D721Med (cell line): ENCODE measurements around the gene GLI3.

Experiments used
- DNase-seq: peaks from one replicate; pipeline ENCODE4 v3.0.0; 2011; ENCODE audit warnings: low spot score; ENCODE audit not compliant: insufficient read length
- FAIRE-seq: peaks from 2 replicates; lab custom pipeline; 2011; peaks lifted over from hg19 to GRCh38; lab: Jason Lieb, UNC
- TF ChIP-seq, protein P1 (sequence below): IDR thresholded peaks from 2 replicates; pipeline ENCODE4 v1.5.1; 2012; ENCODE audit warnings: mild to moderate bottlenecking, control low read depth; ENCODE audit not compliant: insufficient read depth; ENCODE audit errors: missing control alignments

The GLI3 gene

DNA sequence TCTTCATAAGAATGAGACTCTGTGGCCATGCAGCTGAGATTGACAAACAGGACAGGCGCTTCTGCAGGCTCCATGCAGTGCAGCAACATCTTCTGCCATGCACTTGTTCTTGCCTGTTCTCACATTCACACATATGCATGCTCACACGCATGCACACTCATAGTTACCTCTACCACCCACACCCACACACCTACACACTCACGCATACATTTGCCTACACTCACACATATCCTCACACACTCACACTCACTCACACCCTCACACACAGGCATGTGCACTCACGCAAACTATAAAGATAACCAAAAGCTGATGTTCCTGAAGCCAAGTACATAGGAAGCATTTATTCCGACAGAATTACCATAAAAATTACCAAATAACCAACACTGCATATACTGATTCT lies 15.7 kb downstream of the GLI3 start:
- no peak for DNase-seq
- FAIRE-seq, result no peak
- TF ChIP-seq, protein P1, sequence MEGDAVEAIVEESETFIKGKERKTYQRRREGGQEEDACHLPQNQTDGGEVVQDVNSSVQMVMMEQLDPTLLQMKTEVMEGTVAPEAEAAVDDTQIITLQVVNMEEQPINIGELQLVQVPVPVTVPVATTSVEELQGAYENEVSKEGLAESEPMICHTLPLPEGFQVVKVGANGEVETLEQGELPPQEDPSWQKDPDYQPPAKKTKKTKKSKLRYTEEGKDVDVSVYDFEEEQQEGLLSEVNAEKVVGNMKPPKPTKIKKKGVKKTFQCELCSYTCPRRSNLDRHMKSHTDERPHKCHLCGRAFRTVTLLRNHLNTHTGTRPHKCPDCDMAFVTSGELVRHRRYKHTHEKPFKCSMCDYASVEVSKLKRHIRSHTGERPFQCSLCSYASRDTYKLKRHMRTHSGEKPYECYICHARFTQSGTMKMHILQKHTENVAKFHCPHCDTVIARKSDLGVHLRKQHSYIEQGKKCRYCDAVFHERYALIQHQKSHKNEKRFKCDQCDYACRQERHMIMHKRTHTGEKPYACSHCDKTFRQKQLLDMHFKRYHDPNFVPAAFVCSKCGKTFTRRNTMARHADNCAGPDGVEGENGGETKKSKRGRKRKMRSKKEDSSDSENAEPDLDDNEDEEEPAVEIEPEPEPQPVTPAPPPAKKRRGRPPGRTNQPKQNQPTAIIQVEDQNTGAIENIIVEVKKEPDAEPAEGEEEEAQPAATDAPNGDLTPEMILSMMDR, result no peak

DNA sequence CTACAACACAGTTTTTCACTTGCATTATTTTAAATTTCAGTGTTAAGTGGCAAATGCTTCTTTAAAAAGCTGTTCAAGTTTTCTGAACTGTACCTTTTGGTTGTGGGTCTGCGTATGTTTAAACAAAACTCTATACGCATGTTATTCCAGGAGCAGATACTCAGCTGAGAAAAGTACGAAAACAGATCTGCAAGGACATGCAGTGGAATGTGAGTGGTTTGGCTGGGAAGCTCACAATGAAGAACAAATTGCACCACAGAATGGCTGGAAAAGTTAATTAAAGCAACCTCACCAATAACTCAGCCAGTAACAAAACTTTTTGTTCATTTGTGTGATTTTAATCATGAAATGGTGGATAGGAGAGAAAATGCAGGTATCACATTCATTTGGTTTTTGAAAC lies 17.6 kb downstream of the GLI3 start:
- DNase-seq, result no peak
- TF ChIP-seq, protein P1, result no peak

DNA sequence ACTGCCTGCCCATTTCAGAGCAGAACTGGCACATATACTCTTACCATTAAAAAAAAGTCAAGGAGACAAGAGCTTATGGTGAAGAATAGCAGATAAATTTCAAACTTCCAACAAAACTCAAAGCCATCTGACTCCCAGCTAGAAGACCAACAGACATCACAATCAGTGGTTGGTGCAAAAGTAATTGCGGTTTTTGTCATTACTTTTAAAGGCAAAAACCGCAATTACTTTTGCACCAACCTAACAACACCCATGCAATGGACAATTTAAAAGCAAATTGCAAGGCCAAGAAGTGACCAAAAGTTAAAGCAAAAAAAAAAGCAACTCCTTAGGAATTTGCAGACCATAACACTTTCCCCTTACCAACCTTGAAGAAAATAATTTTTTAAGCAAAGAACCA lies 18.8 kb downstream of the GLI3 start:
- DNase-seq (no peak), FAIRE-seq (no peak)
- TF ChIP-seq, protein P1, result no peak

More for the DNA sequence above, 17.6 kb downstream of the GLI3 start:
- no peak for FAIRE-seq

DNA sequence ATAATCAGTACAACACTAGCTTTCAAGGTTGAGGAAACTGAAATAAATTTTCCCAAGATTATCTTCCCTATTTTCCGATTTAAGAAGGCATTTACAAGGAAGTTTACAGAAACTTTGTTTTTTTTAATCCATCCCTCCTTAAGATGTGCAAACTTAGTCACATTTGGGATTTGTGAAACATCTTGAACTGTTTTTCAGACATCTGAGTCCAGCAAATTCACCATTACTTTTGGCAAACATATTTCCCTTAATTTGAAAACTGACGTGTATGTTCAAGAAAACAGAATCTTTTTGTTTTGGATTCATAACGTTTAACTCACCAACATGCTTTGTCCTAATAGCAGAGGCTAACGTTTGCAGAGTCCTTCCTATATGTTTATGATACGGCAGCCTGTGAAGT lies 19.5 kb downstream of the GLI3 start:
- FAIRE-seq, result no peak
- DNase-seq, result no peak
- TF ChIP-seq, protein P1, result no peak

DNA sequence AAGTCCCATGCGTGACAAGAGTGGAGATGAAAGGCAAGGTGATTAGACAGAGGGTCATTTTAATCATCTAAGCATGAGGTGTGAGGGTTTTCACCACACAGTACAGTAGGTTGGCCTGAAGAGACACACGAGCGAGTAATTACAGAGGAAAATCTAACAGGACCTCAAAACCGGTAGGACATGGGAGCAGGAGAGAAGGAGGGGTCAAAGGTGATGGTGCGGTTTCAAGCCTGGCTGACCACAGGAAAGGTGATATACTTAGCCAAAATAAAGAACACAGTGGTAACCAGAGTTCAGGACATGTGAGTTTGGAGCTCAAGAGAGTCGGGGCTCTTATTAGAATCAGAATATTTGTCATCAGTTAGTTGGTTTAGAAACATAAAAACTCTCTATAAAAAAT lies 20.0 kb downstream of the GLI3 start:
- DNase-seq (no peak), FAIRE-seq (no peak)
- TF ChIP-seq, protein P1, result no peak

DNA sequence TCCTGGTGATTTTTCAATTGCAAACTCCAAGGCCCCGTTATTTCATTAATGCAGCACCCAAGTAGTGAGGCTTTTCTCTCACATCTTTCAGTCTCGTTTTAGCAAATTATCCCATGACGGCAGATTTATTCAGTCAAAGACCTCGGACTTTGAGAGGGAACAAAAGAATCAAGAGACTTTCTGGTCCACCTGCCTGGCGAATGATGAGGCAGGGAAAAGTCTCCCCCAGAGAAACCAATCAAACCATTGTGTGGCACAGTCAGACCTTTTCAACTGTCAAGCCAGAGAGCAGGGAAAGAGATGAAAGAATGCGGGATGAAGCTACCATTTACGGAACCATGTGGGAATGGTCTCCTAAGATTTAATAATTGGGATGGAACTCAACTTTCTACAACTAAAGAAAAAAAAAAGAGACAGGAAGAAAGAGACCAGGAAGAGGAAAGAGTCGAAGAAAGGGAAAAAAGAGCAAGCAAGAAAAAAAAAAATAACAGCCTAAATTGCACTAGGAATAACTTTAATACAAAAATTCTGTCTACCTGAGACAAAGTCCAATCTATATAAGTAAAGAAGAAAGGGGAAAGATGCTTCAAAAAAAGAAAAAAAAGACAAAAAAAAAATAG lies 22.8 kb downstream of the GLI3 start:
- TF ChIP-seq, protein P1, result no peak
- FAIRE-seq, result no peak
- DNase-seq, result no peak

DNA sequence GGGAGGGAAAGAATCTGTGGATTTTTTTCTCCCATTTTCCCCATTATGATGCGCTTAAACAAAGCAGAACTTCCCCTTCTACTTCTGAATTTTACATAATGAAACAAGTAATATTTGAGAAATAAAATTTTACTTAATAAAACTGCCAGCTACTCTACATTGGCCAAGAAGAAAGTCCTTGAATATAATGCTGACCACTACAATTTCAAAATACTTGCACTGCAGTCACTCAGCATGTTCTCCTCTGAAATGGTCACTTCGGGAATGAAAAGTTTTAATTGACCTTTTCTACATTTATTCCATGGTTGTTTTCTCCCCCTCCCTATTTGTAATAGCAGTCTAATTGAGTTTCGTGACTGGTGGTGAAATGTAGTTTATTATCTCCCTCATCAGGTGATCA lies 23.9 kb downstream of the GLI3 start:
- TF ChIP-seq, protein P1, result no peak
- FAIRE-seq, result no peak
- DNase-seq, result no peak
